Measurements from ENCODE around the gene PWWP2B. TPM values are rescaled to one million over a fixed set of nuclear protein-coding genes. Genes with fewer than 3 reads are reported as not detected.

PWWP2B gene
- total RNA-seq, 1 experiment from 2014 or later: 51.6 TPM

DNA sequence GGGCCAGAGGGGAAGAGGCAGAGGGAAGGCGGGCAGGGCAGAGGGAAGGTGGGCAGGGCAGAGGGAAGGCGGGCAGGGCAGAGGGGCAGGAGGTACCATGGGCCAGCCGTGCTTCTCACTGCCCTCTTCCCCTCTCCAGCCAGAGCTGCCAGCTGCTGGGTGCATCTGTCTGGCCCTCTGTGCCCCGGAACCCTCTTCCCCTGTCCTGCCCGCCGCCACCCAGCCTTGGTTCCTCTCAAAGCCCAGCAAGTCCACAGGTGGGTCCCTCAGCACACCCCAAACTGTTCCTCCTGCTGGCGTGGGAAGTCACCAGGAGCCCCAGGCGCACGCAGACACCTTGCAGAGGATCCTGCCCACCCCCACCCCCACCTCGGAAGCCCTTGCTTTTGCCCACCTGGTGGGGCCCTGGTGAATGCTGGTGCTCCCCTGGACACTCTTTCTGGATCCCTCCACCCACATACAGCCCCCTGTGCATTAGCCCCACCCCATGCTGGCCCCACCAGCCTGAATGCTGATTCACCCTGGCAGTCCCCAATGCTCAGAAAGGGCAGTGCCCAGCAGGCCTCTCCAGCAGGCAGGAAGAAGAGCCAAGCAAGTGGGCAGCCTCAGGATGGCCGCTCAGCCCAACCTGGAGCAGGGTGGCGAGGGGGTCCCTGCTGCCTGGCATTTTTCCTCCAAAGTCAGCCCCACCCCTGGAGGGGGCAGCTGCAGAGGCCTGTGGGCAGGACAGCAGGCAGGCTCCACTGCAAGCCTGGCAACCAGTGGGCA is 1.9 kb upstream of the PWWP2B start:
- peak overlapping the region in 1 of 2 experiments; percentile 48; a peak in 3 of 4 replicates for H3K4me3 ChIP-seq (ENCODE audit: low read depth in 2 of 2, low read length in 2 of 2)

DNA sequence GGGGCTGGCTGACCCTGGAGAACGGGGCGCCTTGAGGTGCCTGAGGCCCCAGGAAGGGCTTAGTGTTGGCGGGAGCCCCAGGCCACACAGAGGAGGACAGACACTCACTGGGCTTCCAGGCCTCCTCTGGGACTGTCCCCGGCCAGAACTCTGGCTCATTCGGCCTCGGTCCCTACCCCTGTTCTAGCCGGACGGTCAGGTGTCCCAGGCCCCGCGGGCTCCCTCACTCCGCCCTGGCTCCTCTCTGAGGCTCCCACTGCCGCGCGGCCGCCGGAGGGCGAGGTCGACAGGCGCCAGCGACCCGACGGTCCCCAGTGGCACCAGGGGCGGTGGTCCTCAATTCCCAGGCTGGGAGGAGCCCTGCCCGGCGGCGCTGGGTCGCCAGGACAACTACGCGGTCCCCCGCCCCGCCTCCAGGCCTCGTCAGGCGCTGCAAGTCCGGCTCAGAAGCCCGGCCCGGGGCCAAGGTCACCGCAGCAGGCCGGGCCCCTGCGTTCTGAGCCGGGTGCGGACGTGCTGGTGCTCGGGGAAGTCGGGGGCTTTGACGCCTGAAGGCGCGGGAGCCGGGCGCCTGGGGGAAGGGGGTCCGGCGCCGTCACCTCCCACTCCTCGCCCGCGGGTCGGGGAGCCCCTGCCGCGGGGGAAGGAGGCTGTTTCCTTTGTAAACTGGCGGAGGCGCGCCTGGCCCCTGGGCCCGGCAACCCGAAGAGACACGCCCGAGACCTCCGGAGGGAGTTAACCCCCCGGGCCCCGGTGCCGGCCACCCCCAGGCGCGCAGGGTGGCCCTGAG is 1.1 kb upstream of the PWWP2B start:
- ChIA-PET POLR2A (no interaction called here), CTCF (no interaction called here)
- Histone ChIP-seq H3K4me1 (ENCODE audit: control insufficient read depth, insufficient read depth, low read length) (peaks cover 49% of the 10 kb centered on the region), H3K27ac (ENCODE audit: low read length) (peak overlapping the region; percentile 82), H3K4me3 (ENCODE audit: low read depth in 2 of 2, low read length in 2 of 2) (peak overlapping the region; percentile 48 to 63), H3K27me3 (ENCODE audit: control insufficient read depth, insufficient read depth, low read length) (no peaks in the 10 kb centered on the region), H3K9me3 (ENCODE audit: control insufficient read depth, insufficient read depth, low read depth, low read length) (no peaks in the 10 kb centered on the region), H3K36me3 (ENCODE audit: control insufficient read depth, insufficient read depth, low read length) (no peaks in the 10 kb centered on the region)
- TF ChIP-seq SIN3A (IDR thresholded peaks at IDR 0.05; ENCODE audit: borderline replicate concordance, insufficient read depth, low read depth, low read length) (0 out of 2 replicates have a peak, but pooled peaks have one; percentile 20), TCF7L2 (IDR thresholded peaks at IDR 0.05; ENCODE audit: low read depth, low read length) (no peak), POLR2AphosphoS5 (IDR thresholded peaks at IDR 0.05; ENCODE audit: low read depth, low read length) (0 out of 2 replicates have a peak, but pooled peaks have one; percentile 16)
- TF ChIP-seq, protein P1, sequence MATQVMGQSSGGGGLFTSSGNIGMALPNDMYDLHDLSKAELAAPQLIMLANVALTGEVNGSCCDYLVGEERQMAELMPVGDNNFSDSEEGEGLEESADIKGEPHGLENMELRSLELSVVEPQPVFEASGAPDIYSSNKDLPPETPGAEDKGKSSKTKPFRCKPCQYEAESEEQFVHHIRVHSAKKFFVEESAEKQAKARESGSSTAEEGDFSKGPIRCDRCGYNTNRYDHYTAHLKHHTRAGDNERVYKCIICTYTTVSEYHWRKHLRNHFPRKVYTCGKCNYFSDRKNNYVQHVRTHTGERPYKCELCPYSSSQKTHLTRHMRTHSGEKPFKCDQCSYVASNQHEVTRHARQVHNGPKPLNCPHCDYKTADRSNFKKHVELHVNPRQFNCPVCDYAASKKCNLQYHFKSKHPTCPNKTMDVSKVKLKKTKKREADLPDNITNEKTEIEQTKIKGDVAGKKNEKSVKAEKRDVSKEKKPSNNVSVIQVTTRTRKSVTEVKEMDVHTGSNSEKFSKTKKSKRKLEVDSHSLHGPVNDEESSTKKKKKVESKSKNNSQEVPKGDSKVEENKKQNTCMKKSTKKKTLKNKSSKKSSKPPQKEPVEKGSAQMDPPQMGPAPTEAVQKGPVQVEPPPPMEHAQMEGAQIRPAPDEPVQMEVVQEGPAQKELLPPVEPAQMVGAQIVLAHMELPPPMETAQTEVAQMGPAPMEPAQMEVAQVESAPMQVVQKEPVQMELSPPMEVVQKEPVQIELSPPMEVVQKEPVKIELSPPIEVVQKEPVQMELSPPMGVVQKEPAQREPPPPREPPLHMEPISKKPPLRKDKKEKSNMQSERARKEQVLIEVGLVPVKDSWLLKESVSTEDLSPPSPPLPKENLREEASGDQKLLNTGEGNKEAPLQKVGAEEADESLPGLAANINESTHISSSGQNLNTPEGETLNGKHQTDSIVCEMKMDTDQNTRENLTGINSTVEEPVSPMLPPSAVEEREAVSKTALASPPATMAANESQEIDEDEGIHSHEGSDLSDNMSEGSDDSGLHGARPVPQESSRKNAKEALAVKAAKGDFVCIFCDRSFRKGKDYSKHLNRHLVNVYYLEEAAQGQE (IDR thresholded peaks at IDR 0.05; ENCODE audit: insufficient read depth in 1 of 2, low read depth in 2 of 2, low read length in 1 of 2): 0 out of 4 replicates have a peak, but pooled peaks of 1 of the 2 experiments have one; percentile 12
- TF ChIP-seq, protein P2, sequence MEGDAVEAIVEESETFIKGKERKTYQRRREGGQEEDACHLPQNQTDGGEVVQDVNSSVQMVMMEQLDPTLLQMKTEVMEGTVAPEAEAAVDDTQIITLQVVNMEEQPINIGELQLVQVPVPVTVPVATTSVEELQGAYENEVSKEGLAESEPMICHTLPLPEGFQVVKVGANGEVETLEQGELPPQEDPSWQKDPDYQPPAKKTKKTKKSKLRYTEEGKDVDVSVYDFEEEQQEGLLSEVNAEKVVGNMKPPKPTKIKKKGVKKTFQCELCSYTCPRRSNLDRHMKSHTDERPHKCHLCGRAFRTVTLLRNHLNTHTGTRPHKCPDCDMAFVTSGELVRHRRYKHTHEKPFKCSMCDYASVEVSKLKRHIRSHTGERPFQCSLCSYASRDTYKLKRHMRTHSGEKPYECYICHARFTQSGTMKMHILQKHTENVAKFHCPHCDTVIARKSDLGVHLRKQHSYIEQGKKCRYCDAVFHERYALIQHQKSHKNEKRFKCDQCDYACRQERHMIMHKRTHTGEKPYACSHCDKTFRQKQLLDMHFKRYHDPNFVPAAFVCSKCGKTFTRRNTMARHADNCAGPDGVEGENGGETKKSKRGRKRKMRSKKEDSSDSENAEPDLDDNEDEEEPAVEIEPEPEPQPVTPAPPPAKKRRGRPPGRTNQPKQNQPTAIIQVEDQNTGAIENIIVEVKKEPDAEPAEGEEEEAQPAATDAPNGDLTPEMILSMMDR (IDR thresholded peaks at IDR 0.05): no peak
- DNase-seq (ENCODE audit: low read depth, low spot score) (no peak), ATAC-seq (peak; percentile 50)
- BruUV-seq (replicated peaks): no TSS peak
- in situ Hi-C loops (cut with HindIII; ENCODE audit: low pct_unique_long_range_greater_than_20kb, low sequenced_read_pairs): no loop called here
- intact Hi-C loops (cut with micrococcal nuclease; ENCODE audit: unreplicated experiment): no loop called here

More for the DNA sequence above, 1.9 kb upstream of the PWWP2B start:
- CTCF ChIA-PET: no interaction called here
- intact Hi-C loops (cut with micrococcal nuclease; ENCODE audit: unreplicated experiment) (no loop called here), in situ Hi-C loops (cut with HindIII; ENCODE audit: low pct_unique_long_range_greater_than_20kb, low sequenced_read_pairs) (no loop called here)
- TF ChIP-seq POLR2AphosphoS5 (IDR thresholded peaks at IDR 0.05; ENCODE audit: low read depth, low read length): 0 out of 2 replicates have a peak, but pooled peaks have one; percentile 7
- TF ChIP-seq, protein P1 (IDR thresholded peaks at IDR 0.05; ENCODE audit: insufficient read depth in 1 of 2, low read depth in 2 of 2, low read length in 1 of 2): no peak
- Histone ChIP-seq H3K36me3 (ENCODE audit: control insufficient read depth, insufficient read depth, low read length) (no peaks in the 10 kb centered on the region), H3K4me1 (ENCODE audit: control insufficient read depth, insufficient read depth, low read length) (peaks cover 48% of the 10 kb centered on the region), H3K9me3 (ENCODE audit: control insufficient read depth, insufficient read depth, low read depth, low read length) (no peaks in the 10 kb centered on the region), H3K27me3 (ENCODE audit: control insufficient read depth, insufficient read depth, low read length) (no peaks in the 10 kb centered on the region), H3K27ac (ENCODE audit: low read length) (peak overlapping the region; percentile 82)
- BruUV-seq (replicated peaks): no TSS peak
- ATAC-seq: no peak
- POLR2A ChIA-PET: no interaction called here
- no peak for DNase-seq (ENCODE audit: low read depth, low spot score)

Measured in Panc1 (cell line).